ENCODE results near the gene CD247.

DNA sequence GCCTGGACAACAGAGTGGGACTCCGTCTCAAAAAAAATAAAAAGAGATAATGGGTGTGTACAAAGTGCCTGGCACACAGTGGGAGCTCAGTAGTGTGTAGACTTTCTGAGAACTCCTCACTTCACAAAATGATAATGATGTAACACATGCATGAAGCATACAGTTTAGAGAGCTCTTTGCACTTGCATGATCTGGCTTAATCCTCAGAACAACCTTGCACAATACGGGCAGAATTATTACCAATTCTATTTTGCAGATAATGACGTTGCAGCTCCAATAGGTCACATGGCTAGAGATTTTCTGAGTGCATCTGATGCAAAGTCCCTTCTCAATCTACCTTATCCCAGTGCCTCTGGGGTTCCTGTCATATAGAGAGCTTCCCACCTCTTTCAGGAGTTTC is 71.4 kb downstream of the CD247 start:
- TF ChIP-seq, protein P1, sequence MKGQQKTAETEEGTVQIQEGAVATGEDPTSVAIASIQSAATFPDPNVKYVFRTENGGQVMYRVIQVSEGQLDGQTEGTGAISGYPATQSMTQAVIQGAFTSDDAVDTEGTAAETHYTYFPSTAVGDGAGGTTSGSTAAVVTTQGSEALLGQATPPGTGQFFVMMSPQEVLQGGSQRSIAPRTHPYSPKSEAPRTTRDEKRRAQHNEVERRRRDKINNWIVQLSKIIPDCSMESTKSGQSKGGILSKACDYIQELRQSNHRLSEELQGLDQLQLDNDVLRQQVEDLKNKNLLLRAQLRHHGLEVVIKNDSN (IDR thresholded peaks at IDR 0.05; ENCODE audit: borderline replicate concordance, low read depth): no peak
- TF ChIP-seq POLR2AphosphoS5 (IDR thresholded peaks at IDR 0.05; ENCODE audit: low read depth, low read length): no peak
- TF ChIP-seq, protein P2, sequence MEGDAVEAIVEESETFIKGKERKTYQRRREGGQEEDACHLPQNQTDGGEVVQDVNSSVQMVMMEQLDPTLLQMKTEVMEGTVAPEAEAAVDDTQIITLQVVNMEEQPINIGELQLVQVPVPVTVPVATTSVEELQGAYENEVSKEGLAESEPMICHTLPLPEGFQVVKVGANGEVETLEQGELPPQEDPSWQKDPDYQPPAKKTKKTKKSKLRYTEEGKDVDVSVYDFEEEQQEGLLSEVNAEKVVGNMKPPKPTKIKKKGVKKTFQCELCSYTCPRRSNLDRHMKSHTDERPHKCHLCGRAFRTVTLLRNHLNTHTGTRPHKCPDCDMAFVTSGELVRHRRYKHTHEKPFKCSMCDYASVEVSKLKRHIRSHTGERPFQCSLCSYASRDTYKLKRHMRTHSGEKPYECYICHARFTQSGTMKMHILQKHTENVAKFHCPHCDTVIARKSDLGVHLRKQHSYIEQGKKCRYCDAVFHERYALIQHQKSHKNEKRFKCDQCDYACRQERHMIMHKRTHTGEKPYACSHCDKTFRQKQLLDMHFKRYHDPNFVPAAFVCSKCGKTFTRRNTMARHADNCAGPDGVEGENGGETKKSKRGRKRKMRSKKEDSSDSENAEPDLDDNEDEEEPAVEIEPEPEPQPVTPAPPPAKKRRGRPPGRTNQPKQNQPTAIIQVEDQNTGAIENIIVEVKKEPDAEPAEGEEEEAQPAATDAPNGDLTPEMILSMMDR (IDR thresholded peaks at IDR 0.05): no peak
- TF ChIP-seq EZH2phosphoT487 (IDR thresholded peaks at IDR 0.05; ENCODE audit: borderline replicate concordance, low read depth): no peak
- no peak for TF ChIP-seq TAF1 (IDR thresholded peaks at IDR 0.05; ENCODE audit: borderline replicate concordance, low read depth, low read length)
- no peak for TF ChIP-seq CHD2 (IDR thresholded peaks at IDR 0.05; ENCODE audit: low read length, partially characterized antibody)
- TF ChIP-seq ZBTB33 (IDR thresholded peaks at IDR 0.05; ENCODE audit: borderline replicate concordance, low read depth): no peak
- no peak for TF ChIP-seq GABPA (IDR thresholded peaks at IDR 0.05; ENCODE audit: low read depth)
- TF ChIP-seq MEF2A (IDR thresholded peaks at IDR 0.05; ENCODE audit: borderline replicate concordance, low read depth): no peak
- TF ChIP-seq RCOR1 (IDR thresholded peaks at IDR 0.05; ENCODE audit: low read length): no peak

All from SK-N-SH (cell line).